Activated T-helper 17 cell treated with anti-CD3 and anti-CD28 coated beads, Interleukin-2, amount 50 U/mL, for 72 hours (primary cell): ENCODE data around the gene CBFB. TPM values are rescaled to one million over a fixed set of nuclear protein-coding genes. Genes with fewer than 3 reads are reported as not detected.
"Not testable (repeated sequence)": the region's sequence is repeated elsewhere in the genome, so short reads cannot be mapped to it uniquely, and the experiment has no call there.

Source experiments
- ATAC-seq: fragments of 150-1000 bp; cut with Tn5 transposase; replicated peaks from 2 replicates; pipeline ENCODE4 v1.10.0; 2021; ENCODE audit warnings: mild to moderate bottlenecking, moderate library complexity
- H3K27ac Mint-ChIP-seq: one replicate; pipeline ENCODE4 v1.8.0; 2022; ENCODE audit warnings: mixed read lengths
- H3K27me3 Mint-ChIP-seq: one replicate; pipeline ENCODE4 v1.8.0; 2022; ENCODE audit warnings: mixed read lengths
- H3K36me3 Mint-ChIP-seq: one replicate; pipeline ENCODE4 v1.8.0; 2022; ENCODE audit warnings: low read depth, mild to moderate bottlenecking, mixed read lengths
- H3K4me1 Mint-ChIP-seq: one replicate; pipeline ENCODE4 v1.8.0; 2022; ENCODE audit warnings: mixed read lengths
- H3K4me3 Mint-ChIP-seq: one replicate; pipeline ENCODE4 v1.8.0; 2022; ENCODE audit warnings: mild to moderate bottlenecking, mixed read lengths
- H3K9me3 Mint-ChIP-seq: one replicate; pipeline ENCODE4 v1.8.0; 2022; ENCODE audit warnings: mixed read lengths
- total RNA-seq, 2 donors: library from RNA; stranded (reverse); gene quantifications; one replicate each; pipeline ENCODE4 v1.2.3, GENCODE V29; 2022

Gene CBFB
- total RNA-seq, 2 donors from 2014 or later, result 115 to 214 TPM

GRCh38 chr16:67105881-67106280 is 76.9 kb downstream of the CBFB start:
- H3K4me1 Mint-ChIP-seq, result peaks cover 10% of the 10 kb centered on the region
- H3K27me3 Mint-ChIP-seq, result no peaks in the 10 kb centered on the region
- H3K9me3 Mint-ChIP-seq, result no peaks in the 10 kb centered on the region
- peaks cover 17% of the 10 kb centered on the region for H3K36me3 Mint-ChIP-seq
- no peak overlapping the region for H3K4me3 Mint-ChIP-seq
- no peak for ATAC-seq
- H3K27ac Mint-ChIP-seq, result peak overlapping the region; percentile 66

- H3K36me3 Mint-ChIP-seq, result peaks cover 19% of the 10 kb centered on the region
- peak overlapping the region; percentile 94 for H3K4me3 Mint-ChIP-seq
- H3K27me3 Mint-ChIP-seq, result no peaks in the 10 kb centered on the region
- H3K9me3 Mint-ChIP-seq, result no peaks in the 10 kb centered on the region
- ATAC-seq, result no peak
- no peak overlapping the region for H3K27ac Mint-ChIP-seq
- H3K4me1 Mint-ChIP-seq, result no peaks in the 10 kb centered on the region
Observed at GRCh38 chr16:67108489-67108888, 79.5 kb downstream of the CBFB start.

GRCh38 chr16:67108931-67109406 is 80.0 kb downstream of the CBFB start:
- H3K9me3 Mint-ChIP-seq, result no peaks in the 10 kb centered on the region
- no peak for ATAC-seq

GRCh38 chr16:67109407-67110135 is 80.6 kb downstream of the CBFB start, which contains the start of gene PHAF1:
Gene PHAF1, plus strand, starts transcription at chr16:67109941. Its CDS starts 235 bp downstream, at chr16:67110176.
- peak within 1 kb of the TSS; percentile 88 for H3K27ac Mint-ChIP-seq
- H3K27me3 Mint-ChIP-seq, result no peaks in the 10 kb centered on the region
- no peaks in the 10 kb centered on the region for H3K9me3 Mint-ChIP-seq
- peaks cover 3% of the 10 kb centered on the region for H3K4me1 Mint-ChIP-seq
- peak; percentile 94 for ATAC-seq
- H3K36me3 Mint-ChIP-seq, result peaks cover 19% of the 10 kb centered on the region
- peak within 1 kb of the TSS; percentile 94 for H3K4me3 Mint-ChIP-seq

More at GRCh38 chr16:67108931-67109406, 80.0 kb downstream of the CBFB start:
- Mint-ChIP-seq H3K36me3 (peaks cover 19% of the 10 kb centered on the region), H3K4me3 (peak overlapping the region; percentile 94), H3K27me3 (no peaks in the 10 kb centered on the region), H3K27ac (peak overlapping the region; percentile 88), H3K4me1 (no peaks in the 10 kb centered on the region)

GRCh38 chr16:67111951-67112444 is 83.0 kb downstream of the CBFB start:
- peaks cover 25% of the 10 kb centered on the region for H3K36me3 Mint-ChIP-seq
- peak overlapping the region; percentile 7 for H3K27ac Mint-ChIP-seq
- no peaks in the 10 kb centered on the region for H3K27me3 Mint-ChIP-seq
- no peaks in the 10 kb centered on the region for H3K9me3 Mint-ChIP-seq
- peaks cover 15% of the 10 kb centered on the region for H3K4me1 Mint-ChIP-seq
- peak overlapping the region; percentile 94 for H3K4me3 Mint-ChIP-seq
- ATAC-seq, result no peak

- ATAC-seq, result no peak
- peak overlapping the region; percentile 7 for H3K27ac Mint-ChIP-seq
- H3K4me3 Mint-ChIP-seq, result no peak overlapping the region
- no peaks in the 10 kb centered on the region for H3K27me3 Mint-ChIP-seq
- H3K9me3 Mint-ChIP-seq, result no peaks in the 10 kb centered on the region
- peaks cover 15% of the 10 kb centered on the region for H3K4me1 Mint-ChIP-seq
- H3K36me3 Mint-ChIP-seq, result peaks cover 25% of the 10 kb centered on the region
Observed at GRCh38 chr16:67112591-67113399, 83.8 kb downstream of the CBFB start.

- Mint-ChIP-seq H3K9me3 (no peaks in the 10 kb centered on the region), H3K36me3 (peaks cover 35% of the 10 kb centered on the region), H3K4me3 (no peak overlapping the region), H3K4me1 (peaks cover 15% of the 10 kb centered on the region), H3K27me3 (no peaks in the 10 kb centered on the region), H3K27ac (peak overlapping the region; percentile 11)
- ATAC-seq, result no peak
Observed at GRCh38 chr16:67114793-67115192, 85.8 kb downstream of the CBFB start.

- Mint-ChIP-seq H3K27ac (peak overlapping the region; percentile 11), H3K36me3 (peaks cover 38% of the 10 kb centered on the region), H3K9me3 (no peaks in the 10 kb centered on the region), H3K4me3 (no peak overlapping the region), H3K4me1 (peaks cover 15% of the 10 kb centered on the region), H3K27me3 (no peaks in the 10 kb centered on the region)
- ATAC-seq, result no peak
Observed at GRCh38 chr16:67115639-67116038, 86.7 kb downstream of the CBFB start.

- Mint-ChIP-seq H3K4me3 (no peak overlapping the region), H3K27me3 (no peaks in the 10 kb centered on the region), H3K36me3 (peaks cover 43% of the 10 kb centered on the region), H3K4me1 (peaks cover 15% of the 10 kb centered on the region), H3K9me3 (no peaks in the 10 kb centered on the region), H3K27ac (peak overlapping the region; percentile 11)
- ATAC-seq, result no peak
Observed at GRCh38 chr16:67116388-67117311, 87.7 kb downstream of the CBFB start.

- Mint-ChIP-seq H3K27me3 (no peaks in the 10 kb centered on the region), H3K9me3 (no peaks in the 10 kb centered on the region), H3K4me1 (peaks cover 15% of the 10 kb centered on the region), H3K27ac (no peak overlapping the region), H3K36me3 (peaks cover 45% of the 10 kb centered on the region), H3K4me3 (no peak overlapping the region)
- no peak for ATAC-seq
Observed at GRCh38 chr16:67117716-67118115, 88.8 kb downstream of the CBFB start.

- Mint-ChIP-seq H3K4me3 (no peak overlapping the region), H3K27ac (no peak overlapping the region), H3K36me3 (peaks cover 61% of the 10 kb centered on the region), H3K27me3 (no peaks in the 10 kb centered on the region), H3K9me3 (no peaks in the 10 kb centered on the region), H3K4me1 (peaks cover 7% of the 10 kb centered on the region)
- ATAC-seq, result no peak
Observed at GRCh38 chr16:67120025-67120424, 91.1 kb downstream of the CBFB start.

- peaks cover 77% of the 10 kb centered on the region for H3K36me3 Mint-ChIP-seq
- H3K27ac Mint-ChIP-seq, result not testable (repeated sequence)
Observed at GRCh38 chr16:67122799-67123198, 93.8 kb downstream of the CBFB start.

GRCh38 chr16:67128417-67128816 is 99.5 kb downstream of the CBFB start:
- Mint-ChIP-seq H3K4me3 (no peak overlapping the region), H3K9me3 (no peaks in the 10 kb centered on the region), H3K36me3 (peaks cover 70% of the 10 kb centered on the region)

More at GRCh38 chr16:67122799-67123198, 93.8 kb downstream of the CBFB start:
- not testable (repeated sequence) for H3K9me3 Mint-ChIP-seq, H3K27me3 Mint-ChIP-seq, ATAC-seq, H3K4me3 Mint-ChIP-seq, H3K4me1 Mint-ChIP-seq

GRCh38 chr16:67128887-67129286 is 99.9 kb downstream of the CBFB start:
- no peak overlapping the region for H3K4me3 Mint-ChIP-seq
- ATAC-seq, result no peak
- no peaks in the 10 kb centered on the region for H3K27me3 Mint-ChIP-seq
- no peak overlapping the region for H3K27ac Mint-ChIP-seq
- no peaks in the 10 kb centered on the region for H3K9me3 Mint-ChIP-seq
- no peaks in the 10 kb centered on the region for H3K4me1 Mint-ChIP-seq
- peaks cover 70% of the 10 kb centered on the region for H3K36me3 Mint-ChIP-seq

More at GRCh38 chr16:67128417-67128816, 99.5 kb downstream of the CBFB start:
- H3K4me1 Mint-ChIP-seq, result no peaks in the 10 kb centered on the region
- peak overlapping the region; percentile 40 for H3K27ac Mint-ChIP-seq
- no peaks in the 10 kb centered on the region for H3K27me3 Mint-ChIP-seq
- no peak for ATAC-seq
